ENCODE measurements around the gene PIGQ.
"Not testable (repeated sequence)": the region's sequence is repeated elsewhere in the genome, so short reads cannot be mapped to it uniquely, and the experiment has no call there.

The PIGQ gene

DNA sequence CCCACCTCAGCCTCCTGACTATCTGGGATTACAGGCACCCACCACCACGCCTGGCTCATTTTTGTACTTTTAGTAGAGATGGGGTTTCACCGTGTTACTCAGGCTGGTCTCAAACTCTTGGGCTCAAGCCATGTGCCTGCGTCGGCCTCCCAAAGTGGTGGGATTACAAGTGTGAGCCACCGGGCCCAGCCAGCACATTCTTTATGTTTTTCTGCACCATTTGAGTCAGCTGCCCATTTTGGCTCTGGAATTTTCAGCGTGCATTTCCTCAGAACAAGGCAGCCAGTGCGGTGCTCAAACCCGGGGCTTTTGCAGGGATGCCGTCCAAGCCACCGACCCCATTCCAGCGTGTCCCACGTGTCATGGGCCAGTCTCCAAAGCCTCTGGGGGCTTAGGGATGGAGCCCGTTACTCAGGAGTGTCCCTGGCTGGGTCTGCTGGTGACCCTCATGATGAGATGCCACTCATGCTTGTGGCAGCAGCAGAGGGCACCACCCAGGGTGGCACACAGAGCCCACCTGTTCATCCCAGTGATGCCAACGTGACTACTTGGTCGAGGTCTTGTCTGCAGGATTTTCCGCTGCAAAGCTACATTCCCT is 16.4 kb downstream of the PIGQ start:
- no peak for DNase-seq (ENCODE audit: low read depth in 2 of 2)

DNA sequence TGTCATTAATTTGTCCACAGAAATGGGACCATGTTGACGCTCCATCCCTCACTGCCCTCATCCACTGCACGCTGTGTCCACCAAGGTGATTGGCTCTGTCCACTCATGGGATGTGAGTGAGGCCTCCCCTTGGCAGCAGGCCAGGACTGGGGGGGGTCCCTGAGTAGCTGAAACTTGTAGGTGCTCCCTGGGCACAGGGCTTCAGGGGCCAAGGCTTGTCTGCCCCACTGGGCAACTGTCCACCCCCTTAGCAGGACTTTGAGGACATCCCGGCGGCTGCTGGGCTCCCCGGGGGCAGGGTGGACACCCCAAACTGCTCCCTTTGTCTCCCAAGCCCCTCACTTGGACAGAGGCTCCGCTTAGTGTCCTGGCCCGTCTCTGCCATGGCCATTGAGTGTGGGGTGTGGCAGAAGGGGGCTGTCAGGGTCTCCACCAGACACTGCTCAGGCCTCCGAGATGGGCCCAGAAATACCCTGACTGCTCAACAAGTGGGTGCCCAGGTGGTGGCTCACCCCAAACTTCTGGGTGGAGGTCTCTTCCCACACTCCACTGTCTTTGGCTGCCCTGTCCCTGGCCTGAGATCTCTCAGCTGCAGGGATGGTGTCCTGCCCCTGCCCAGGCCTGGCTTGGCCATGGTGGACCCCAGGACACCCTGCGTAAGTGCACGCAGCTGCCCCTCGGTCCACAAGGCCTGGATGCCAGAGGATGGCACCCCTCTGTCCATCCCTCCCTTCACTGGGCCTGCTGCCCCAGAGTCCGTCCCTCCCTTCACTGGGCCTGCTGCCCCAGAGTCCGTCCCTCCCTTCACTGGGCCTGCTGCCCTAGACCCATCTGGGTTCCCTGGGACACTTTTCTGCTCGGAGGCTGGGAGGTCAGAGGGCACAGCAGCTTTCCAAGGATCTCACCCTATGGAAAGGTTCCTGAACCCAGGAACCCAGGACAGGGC is 17.1 kb downstream of the PIGQ start:
- DNase-seq (ENCODE audit: low read depth in 2 of 2): no peak

DNA sequence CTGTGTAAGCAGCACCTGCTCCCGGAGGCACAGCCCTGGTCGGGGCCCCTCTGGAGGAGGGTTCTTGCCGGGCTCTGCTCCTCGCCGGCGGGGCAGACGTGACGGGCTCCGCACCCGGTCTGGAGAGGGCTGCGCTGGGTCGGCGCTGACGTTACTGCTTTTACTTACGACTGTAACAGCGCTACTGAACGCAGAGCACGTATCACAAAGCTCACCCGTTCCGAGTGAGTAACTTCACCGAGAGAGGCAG is 18.8 kb downstream of the PIGQ start:
- no peak for DNase-seq (ENCODE audit: low read depth in 2 of 2)

DNA sequence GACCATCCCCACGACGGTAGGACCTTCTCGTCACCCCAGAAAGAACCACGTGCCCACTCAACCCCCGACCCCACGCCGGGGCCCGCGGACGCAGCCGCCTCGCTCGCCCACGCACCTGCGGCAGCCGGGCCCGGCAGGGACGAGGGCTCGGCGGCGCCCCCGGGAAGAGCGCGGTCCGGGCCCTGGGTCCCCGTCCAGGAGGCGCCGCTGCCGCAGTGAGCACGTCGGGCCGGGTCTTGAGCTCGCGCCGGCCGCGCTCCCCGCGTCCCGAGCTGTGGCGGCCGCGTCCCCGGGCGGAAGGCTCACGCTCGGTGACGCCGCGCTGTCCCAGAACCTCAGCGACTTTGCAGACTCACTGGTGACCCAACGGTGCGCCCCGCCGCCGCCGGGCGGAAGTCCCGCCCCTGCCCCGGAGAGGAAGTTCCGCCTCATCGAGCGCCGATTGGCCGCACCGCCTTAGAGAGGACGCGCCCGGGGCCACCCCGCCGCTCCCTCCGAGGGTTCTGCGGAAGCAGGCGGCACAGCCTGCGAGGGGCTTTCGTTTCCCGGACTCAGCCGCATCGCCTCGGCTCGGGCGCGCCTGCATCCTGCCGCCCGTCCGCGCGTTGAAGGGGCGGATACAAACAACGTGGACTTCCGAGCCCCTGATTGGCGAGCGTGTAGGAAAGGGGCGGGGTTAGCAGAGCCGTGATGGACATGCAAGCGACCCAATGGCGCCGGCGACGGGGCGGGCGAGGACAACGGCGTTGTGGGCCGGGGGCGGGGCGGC is 19.3 kb downstream of the PIGQ start:
- DNase-seq (ENCODE audit: low read depth in 2 of 2): peak; percentile 83 to 86

DNA sequence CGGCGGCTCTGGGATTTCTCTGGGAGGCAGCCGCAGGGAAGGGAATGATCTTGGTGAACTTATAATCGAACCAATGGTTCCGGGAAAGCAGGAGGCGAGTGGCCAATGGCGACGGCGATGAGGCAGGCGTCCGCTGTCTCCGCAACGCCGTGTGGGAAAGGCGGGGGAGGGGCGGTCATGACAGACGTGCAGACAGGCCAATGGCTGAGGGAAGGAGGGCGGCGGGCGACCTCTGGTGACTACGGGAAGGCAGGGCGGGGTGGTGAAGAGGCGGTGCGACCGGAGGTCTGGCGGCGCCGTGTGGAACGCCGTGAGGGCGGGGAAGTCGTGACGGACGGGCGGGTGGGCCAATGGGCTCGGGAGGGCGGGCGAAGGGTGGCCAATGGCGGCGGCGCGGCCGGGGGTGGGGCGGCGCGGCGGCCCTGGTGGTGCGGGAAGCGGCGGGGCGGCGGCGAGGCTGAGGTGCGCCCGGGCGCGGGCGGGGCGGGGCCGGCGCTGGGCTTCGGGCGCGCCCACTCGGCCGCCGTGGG is 20.0 kb downstream of the PIGQ start, which contains the start of gene RAB40C:
TSS of gene RAB40C (plus strand) at position 409 of the 530 bp plus-strand sequence. CDS start 226 bp downstream, outside the sequence.
- peak; percentile 94 for DNase-seq (ENCODE audit: low read depth in 2 of 2)

DNA sequence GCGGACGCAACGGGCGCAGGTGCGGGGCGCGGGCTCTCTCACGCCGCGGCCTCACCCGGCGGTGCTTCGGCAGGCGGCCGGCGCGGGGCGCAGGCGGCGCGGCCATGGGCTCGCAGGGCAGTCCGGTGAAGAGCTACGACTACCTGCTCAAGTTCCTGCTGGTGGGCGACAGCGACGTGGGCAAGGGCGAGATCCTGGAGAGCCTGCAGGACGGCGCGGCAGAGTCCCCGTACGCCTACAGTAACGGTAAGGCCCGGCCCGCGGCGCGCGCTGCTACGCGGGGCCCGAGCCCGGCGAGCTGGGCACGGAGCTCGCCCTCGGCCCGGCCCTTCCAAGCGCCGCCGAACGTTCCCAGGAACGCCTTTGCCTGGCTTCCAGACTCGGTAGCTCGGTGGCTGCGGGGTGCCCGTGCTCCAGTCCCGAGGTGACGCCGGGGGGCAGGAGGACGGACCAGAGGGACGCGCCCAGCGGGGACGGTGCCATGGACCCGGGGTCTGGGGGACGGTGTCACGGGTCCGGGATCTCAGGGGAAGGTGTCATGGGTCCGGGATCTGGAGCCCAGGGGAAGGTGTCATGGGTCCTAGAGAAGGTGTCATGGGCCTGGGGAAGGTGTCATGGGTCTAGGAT is 20.5 kb downstream of the PIGQ start:
- no peak for DNase-seq (ENCODE audit: low read depth in 2 of 2)

DNA sequence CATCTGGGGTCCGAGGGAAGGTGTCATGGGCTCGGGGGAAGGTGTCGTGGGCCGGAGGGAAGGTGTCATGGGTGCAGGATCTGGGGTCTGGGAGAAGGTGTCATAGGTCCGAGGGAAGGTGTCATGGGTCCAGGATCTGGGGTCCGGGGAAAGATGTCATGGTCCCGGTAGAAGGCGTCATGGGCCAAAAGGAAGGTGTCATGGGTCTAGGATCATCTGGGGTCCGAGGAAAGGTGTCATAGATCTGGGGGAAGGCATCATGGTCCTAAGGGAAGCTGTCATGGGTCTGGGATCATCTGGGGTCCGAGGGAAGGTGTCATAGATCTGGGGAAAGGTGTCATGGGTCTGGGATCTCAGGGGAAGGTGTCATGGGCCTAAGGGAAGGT is 21.0 kb downstream of the PIGQ start:
- no peak for DNase-seq (ENCODE audit: low read depth in 2 of 2)

DNA sequence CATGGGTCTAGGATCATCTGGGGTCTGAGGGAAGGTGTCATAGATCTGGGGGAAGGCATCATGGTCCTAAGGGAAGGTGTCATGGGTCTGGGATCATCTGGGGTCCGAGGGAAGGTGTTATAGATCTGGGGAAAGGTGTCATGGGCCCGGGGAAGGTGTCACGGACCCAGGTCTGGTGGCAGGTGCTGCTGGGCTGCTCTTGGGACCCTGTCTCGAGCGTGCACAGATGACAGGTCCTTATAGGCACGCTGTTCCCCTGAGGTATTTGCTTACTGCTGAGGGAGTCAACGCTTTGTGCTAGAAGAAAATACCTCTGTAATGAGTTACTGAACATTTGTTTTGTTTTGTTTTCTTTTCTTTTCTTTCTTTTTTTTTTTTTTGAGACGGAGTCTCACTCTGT is 21.5 kb downstream of the PIGQ start:
- DNase-seq (ENCODE audit: low read depth in 2 of 2): no peak

DNA sequence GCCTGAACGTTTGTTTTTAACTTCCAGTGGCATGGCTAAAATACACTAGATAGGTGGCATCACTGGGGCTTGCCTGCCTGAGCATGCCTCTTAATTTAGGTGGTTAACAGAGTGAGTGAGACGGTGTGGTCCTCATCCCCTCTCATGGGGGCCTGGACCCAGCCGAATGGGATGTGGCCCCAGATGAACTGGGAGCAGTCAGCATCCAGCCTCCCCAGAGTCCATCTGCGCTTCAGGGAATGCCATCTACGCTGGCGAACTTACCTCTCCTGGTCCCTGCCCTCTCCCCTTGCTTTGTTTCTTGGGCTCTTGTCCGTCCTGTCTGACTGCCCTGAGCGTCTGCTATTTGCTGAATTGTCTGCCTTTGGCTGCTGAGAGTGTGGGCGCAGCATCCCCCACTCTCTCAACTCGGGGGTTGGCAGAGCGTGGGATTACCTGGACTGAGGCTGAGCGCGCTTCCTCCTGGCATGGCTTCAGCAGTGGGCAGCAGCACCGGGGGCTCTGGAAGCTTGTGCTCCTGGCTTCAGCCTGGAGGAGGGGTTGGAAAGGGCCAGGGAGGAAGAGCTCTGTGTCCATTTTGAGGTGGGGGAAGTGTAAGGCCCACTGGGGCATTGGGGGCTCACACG is 22.2 kb downstream of the PIGQ start:
- no peak for DNase-seq (ENCODE audit: low read depth in 2 of 2)

DNA sequence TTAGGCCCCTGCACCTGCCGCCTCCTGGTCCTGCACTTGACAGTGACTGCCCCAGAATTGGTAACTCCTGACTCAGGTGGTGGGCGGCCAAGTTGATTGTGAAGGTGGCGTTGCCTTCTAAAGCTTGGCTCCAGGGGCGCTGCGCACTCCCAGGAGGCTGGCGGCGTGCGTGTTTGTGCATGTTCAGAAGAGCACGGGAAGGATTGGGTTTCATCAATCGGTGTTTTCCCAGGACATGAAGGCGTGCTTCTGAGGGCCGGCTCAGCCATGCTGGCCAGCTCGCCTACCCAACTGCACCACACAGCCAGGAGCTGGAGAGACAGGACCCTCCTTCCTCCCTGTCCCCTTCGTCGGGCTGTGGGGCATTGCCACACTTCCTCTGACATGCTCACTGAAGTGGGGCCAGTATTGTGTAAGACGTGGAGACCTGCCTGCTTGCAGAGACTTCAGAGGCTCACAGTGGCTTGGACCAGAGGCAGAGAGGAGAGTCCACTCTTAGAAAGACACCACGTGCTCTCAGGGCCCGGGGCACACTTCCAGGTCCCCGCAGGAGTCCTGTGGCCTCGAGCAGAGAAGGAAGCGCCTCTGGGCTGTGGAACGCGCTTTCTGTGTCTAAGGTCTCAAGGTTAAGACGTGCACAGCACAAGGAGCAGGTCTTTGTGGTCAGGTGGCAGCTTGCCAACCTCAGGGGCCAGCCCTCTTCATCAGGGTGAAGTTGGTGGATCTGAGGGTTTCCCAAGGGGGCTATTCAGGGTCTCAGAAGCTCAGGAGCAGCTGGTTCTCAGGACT is 22.9 kb downstream of the PIGQ start:
- DNase-seq (ENCODE audit: low read depth in 2 of 2): no peak

DNA sequence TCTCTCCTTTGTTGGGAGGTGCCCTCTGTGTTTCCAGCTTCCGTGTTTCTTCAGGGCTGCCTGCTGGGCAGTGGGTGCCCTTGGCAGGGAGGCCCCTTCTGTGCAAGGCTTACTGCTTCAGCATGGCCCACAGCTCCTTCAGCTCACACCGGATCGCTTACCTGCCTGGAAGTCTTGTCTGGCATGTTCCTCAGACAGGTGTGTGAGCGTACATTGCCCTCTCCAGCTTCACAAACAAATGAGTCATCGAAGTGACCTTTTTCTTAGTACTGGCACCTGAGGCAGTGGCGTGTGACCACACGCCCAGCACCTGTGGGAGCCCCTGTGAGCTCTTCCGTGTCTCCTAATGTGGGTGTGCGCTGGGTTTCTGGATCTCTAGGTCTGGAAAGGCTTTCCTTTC is 23.6 kb downstream of the PIGQ start:
- no peak for DNase-seq (ENCODE audit: low read depth in 2 of 2)

DNA sequence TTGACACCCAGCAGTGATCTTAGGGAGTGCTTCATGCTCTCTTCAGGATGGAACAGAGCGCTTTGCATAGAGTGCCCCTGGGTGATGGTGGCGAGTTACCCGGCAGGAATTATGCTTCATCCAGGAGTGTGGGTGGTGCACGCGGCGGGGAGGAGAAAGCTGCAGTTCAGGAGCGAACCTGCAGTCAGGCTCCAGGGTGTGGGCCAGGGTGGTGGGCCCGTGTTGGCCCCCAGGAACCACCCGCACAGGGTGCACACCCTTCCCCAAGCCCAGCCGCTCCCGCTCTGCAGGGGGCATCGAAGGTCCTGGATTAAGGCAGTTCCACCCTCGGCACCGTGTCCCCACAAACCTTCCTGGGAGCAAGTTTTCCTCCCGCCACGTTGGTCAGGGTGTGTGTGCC is 24.0 kb downstream of the PIGQ start:
- no peak for DNase-seq (ENCODE audit: low read depth in 2 of 2)

DNA sequence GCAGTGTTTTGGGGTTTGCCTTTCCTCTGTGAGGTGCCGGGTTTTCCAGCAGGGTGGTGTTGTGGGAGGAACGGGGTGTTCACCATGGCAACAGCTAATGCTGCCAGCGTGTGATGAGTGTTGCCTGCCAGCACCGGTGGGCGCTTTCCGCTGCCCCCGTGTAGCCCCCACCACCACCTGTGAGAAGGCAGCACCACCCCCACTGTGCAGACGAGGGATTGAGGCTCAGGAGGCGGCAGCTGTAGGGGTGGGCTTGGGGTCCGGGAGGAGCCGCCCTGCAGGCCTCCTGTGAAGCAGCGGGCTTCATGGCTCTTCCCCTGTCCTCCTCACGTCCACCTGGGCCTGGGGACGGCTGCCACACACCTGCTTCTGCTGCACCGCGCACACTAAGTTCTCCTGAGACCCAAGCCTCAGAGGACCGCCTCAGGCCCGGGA is 25.3 kb downstream of the PIGQ start:
- no peak for DNase-seq (ENCODE audit: low read depth in 2 of 2)

DNA sequence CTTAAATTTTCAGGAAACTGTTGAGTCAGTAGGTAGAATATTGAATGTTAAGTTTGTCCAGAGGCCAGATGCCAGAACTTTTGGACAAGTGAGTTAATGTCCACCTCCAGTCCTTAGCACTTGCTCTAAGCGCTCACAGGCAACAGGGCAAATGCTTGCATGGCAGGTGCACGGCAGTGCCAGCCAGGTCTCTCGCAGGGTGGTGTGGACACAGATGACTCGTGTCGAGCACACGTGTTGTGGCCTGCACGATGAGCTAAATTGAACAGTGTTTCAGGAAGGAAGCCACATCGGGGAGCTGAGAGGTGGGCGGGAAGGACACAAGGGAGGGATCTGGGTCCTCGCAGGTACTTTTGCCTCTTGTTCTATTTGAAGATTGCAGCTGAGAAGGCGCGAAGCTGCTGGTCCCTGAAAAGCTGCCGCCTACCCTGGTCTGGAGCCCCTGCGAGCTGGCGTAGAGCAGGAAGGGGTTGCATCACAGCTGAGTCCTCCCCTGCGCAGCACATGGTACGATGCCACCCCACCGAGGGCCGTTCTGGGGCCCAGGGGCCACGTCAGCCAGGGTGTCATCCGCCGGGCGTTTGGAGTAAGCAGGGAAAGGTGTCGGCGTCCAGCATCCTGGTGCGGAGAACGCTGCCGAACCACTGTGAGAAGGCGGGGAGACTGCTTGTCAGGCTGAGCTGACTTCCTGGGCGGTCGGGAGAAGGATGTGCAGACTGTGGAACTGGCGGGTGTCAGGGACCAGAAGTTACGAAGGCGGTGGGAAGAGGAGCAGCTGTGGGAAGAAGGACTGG is 26.4 kb downstream of the PIGQ start:
- DNase-seq (ENCODE audit: low read depth in 2 of 2): no peak

DNA sequence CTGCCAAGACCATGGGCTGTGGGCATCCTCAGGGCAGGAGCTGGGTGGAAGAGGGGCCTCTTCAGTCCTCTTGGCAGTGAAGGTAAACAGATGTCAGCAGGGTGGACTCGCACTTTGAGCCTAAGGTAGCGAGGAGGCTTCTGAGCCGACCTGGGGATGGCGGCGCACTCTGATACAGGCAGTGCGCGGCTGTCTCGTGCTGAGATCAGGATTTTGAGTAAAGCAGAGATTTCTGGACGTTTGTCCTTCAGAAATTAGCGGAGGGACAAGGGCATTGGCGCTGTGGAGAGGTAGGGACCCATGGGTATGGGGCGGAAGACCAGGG is 26.9 kb downstream of the PIGQ start:
- DNase-seq (ENCODE audit: low read depth in 2 of 2): no peak

DNA sequence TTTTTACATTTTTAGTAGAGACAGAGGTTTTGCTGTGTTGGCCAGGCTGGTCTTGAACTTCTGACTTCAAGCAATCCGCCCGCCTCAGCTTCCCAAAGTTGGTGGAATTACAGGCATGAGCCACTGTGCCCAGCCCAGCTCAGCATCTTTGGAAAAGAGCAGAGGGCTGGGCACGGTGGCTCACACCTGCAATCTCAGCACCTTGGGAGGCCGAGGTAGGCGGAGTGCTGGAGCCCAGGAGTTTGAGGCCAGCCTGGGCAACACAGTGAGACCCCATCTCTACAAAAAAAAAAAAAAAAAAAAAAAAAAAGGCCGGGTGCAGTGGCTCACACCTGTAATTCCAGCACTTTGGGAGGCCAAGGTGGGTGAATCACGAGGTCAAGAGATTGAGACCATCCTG is 27.9 kb downstream of the PIGQ start:
- not testable (repeated sequence) for DNase-seq (ENCODE audit: low read depth in 2 of 2)

DNA sequence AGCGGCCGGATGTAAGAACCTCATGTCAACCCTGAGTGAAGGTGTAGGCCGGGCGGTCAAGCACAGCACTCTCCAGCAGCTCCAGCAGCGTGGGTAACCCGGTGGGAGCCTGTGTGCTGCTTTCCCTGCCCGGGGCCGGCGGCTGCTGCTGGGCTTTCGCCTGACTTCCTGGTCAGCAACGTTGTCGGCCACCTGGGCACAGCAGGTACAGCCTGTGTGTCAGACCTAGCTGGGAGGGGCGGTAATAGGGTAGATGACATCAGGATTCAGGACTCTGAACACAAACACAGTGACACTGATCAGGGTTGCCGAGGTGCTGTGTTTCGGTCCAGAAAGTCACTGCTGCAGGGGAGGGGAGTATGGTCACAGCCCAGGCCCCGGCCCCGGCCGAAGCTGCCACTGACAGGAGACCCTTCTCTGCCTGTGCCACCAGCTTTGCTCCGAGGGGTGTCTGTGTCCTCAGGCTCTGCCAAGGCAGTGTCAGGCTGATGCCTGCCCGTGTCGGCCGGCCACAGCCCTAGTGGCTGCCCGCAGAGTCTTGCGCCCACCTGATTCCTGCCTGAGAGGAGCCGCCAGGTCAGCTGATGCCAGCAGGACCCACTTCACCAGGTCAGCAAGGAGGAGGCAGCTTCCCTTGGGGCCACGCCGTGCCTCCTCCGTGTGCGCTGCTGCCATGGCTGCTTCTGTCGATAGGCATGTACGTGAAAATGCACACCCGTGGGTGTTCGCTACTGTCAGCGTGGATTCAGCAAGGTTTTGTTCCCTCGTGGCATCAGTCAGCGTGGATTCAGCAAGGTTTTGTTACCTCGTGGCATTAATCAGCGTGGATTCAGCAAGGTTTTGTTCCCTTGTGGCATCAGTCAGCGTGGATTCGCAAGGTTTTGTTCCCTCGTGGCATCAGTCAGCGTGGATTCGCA is 29.3 kb downstream of the PIGQ start:
- no peak for DNase-seq (ENCODE audit: low read depth in 2 of 2)

DNA sequence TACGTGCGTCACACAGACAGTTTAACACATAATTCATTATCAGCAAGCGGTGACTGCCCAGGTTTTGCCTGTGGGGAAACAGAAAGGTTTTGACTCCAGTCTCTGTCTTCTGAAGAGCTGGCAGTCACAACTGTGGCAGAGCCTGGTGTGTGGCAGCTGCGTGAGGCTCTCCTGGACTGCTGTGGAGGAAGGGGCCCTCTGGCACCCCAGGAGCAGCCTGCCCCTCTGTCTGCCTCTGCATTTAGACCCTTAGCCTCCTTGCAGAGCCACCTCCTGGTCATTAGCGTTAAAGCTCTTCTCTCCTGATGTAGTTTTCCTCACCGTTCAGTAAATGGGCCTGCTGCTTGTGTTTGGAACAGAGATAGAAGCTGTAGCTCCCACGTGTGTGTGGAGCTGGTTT is 31.0 kb downstream of the PIGQ start:
- DNase-seq (ENCODE audit: low read depth in 2 of 2): no peak

DNA sequence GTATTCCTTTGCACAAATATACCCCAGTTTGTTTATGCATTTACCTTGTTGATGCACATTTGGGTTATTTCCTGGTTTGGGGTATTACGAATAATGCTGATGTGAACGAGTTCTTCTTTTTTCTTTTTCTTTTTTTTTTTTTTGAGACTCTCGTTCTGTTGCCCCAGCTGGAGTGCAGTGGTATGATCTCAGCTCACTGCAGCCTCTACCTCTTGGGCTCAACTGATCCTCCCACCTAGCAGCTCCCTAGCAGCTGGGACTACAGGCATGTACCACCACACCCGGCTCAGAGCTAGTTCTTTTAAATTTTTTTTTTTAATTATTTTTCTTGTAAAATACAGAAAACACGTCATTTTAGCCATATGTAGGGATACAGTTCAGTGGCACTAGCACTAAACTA is 34.2 kb downstream of the PIGQ start:
- no peak for DNase-seq (ENCODE audit: low read depth in 2 of 2)

Data from fibroblast of skin of left biceps (primary cell).